ENCODE data around the gene SPAG9.
"Not testable (repeated sequence)": the region's sequence is repeated elsewhere in the genome, so short reads cannot be mapped to it uniquely, and the experiment has no call there.

The SPAG9 gene

GRCh38 chr17:50949989-50950877 lies 170.4 kb downstream of the SPAG9 start:
- DNase-seq, result peak; percentile 69 to 74

DNA sequence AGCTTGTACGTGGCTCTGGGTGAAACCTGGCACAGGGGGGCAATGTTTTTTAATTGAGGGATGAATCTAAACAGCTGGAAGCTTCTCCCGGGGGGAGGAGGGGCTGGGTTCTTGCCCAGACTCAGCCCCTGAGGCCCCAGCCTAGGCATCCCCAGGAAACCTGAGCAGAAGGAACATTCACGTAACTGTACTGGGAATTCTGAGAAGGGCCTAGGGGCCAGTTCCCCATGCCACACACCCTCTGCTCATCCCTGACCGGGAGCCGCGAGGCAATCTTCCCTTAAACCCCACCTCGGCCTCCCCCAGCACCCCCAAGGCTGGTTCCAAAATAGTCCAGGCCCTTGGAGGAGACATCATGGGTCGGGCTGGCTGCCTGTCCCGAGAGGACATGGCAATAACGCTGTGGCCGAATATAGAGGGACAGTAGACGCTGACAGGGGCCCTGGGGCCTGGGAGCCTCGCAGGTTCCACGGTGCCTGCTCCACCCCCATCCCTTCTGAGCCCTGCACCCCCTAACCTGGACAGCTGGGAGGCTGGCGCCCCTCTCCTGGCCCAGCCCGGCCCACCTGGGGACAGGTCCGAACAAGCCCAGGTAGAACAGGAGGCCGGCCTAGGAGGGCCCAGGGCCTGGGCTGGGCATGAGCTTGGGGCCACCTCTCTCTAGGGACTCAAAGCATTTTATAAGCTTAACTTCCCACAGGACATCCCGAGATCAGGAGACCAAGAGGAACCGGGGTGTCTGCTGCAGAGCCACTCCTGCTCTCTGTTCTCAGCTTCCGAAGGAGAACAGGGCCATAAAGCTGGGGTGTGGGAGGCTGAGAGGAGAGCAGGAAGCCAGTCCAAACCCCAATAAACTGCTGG lies 171.3 kb downstream of the SPAG9 start:
- peak; percentile 9 to 15 for DNase-seq

DNA sequence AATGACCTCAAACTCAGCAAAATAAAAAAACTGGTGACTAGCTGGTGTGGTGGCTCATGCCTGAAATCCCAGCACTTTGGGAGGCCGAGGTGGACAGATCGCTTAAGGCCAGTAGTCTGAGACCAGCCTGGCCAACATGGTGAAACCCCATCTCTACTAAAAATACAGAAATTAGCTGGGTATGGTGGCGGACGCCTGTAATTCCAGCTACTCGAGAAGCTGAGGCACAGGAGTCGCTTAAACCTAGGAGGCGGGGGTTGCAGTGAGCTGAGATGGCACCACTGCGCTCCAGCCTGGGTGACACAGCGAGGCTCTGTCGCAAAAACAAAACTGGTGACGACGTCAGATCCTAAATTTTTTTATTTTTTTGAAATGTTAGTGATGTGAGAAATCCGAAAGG lies 172.0 kb downstream of the SPAG9 start:
- peak; percentile 11 to 14 for DNase-seq

- DNase-seq, result no peak
Measured at GRCh38 chr17:50947782-50948543, 172.7 kb downstream of the SPAG9 start.

- no peak for DNase-seq
Measured at GRCh38 chr17:50946891-50947781, 173.5 kb downstream of the SPAG9 start.

DNA sequence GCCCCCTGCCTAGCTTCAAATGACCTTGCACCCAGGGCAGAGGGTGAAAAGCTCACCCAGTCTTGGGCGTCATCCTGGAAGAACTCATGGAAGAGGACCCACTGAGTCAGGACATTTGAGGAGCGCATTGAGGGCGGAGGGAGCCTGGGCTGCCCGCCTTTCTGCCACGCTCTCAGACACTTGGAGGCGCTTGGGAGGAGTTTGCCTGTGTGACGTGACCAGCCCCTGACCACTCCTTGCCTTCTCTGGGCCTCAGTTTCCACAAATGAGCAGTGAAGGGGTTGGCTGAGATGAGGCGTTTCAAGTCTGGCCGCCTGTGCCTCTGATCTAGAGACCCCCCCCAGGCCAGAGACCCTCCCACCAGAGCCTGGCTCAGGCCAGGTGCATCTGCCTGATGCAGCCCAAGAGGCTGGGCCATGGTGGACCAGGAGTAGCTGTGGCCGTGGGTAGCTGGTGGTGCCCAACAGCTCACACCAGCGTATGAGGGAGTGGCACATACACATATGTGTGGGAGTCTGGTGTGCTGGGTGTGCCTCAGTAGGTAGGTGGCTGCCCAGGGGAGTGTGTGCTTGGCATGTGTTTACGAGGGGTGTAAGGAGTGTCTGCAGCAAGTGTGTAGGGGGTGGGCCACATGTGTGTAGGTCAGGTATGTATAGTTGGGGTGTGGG lies 174.3 kb downstream of the SPAG9 start:
- DNase-seq, result no peak

- DNase-seq, result no peak
Measured at GRCh38 chr17:50945779-50946222, 174.9 kb downstream of the SPAG9 start.

- no peak for DNase-seq
Measured at GRCh38 chr17:50944902-50945720, 175.6 kb downstream of the SPAG9 start.

GRCh38 chr17:50944054-50944901 lies 176.4 kb downstream of the SPAG9 start:
- peak; percentile 84 to 86 for DNase-seq

DNA sequence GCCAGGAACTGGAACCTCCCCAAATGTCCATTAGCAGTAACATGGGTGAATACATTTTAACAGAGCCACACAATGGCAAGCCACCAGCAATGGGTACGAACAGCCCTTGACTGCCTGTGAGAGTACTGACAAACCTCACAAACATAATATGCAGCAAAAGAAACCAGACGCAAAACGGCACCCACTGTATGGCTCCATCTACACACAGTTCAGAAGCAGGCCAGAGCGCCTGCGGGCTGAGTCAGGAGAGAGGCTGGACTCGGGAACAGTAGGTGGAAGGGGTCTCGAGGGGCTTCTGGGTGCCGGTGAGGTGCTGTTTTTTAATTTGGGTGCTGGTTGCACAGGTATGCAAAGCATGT lies 177.1 kb downstream of the SPAG9 start:
- peak in 1 of 2 experiments; percentile 48 for DNase-seq

- DNase-seq, result not testable (repeated sequence)
Measured at GRCh38 chr17:50941676-50942048, 179.0 kb downstream of the SPAG9 start.

DNA sequence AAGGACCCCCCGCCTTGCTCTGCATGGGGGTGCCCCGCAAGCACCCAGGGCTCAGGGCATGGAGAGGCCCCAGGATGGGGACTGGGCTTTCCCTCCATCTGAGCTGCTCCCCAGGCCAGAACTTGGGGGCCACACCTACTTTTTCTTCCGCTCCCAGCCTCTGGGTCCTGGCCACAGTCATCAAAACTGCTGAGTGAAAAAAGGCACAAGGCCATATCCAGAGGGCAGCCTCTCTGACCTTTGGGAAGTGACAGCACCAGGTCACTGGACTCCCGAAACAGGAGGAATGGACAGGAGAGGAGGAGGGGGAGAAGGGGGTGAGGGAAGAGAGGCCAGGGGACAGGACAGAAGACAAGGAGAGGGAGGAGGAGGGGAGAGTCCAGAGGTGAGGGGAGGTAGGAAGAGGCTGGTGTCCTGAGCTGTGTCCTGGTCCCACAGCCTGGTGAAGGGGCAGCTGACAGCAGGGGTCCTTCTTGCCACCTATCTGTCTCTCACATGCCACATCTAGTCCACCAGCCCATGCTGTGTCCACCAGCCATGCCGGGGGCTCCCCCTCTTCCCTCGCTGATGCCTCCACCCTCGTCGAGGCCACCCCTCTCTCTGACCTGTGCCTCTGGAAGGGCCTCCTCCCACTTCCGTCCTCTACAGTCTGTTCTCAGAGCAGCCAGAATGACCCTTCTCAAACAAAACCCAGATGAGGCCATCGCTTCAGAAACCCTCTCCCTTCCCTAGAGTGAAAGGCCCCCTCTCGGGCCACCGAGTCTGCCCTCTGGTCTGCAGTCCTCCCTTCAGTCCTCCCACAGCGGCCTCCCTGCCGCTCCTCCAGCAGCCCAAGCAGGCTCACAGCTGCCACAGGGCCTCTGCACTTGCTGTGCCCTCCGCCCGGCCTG lies 180.6 kb downstream of the SPAG9 start:
- no peak for DNase-seq

DNA sequence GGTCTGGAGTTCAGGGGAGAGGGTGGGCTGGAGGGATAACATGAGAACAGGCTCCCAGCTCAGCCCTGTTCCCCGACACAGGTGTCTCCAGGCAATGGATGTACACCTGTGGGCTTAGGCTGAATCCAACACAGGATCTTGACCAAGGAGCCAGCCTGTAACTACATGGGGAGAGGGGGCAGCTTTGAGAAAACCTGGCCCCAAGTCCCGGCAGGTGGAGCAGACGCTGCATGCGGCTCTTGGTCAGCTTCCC lies 181.2 kb downstream of the SPAG9 start:
- DNase-seq, result no peak

- no peak for DNase-seq
Measured at GRCh38 chr17:50938821-50939541, 181.7 kb downstream of the SPAG9 start.

- DNase-seq, result no peak
Measured at GRCh38 chr17:50935996-50936266, 184.7 kb downstream of the SPAG9 start.

DNA sequence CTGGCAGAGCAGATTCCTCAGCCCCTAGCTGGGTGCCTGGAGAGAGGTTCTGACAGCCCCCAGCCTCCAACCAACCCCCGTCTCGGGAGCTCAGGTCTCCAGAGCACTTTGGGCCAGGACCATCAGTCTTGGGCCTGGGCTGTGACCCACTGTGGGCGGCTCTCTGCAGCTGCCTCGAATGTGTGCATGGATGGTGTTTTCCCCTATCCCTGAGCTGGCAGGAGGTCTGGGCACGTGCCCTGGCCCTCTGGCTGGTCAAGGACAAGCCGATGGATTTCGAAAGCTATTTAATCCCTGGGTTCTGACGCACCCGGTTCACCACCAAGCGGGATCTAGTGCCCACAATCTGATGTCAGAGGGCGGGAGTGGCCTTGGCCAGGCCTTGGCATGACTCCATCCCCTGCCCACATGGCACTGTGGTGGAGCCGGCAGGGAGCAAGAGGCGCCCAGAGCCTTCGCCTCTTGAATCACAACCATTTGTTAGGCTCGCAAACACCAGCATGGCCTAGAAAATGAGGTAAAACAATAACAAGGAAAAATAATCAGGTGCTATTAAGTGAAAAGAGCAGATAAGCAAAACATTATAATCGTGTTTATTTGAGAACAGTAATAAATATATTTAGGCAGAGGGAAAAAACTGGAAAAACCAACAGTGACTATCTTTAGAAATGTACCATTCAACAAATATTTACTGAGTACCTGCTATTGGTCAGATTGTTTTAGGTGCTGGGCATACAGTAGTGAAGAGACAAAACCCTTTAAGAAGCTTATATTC lies 185.3 kb downstream of the SPAG9 start:
- DNase-seq, result no peak

DNA sequence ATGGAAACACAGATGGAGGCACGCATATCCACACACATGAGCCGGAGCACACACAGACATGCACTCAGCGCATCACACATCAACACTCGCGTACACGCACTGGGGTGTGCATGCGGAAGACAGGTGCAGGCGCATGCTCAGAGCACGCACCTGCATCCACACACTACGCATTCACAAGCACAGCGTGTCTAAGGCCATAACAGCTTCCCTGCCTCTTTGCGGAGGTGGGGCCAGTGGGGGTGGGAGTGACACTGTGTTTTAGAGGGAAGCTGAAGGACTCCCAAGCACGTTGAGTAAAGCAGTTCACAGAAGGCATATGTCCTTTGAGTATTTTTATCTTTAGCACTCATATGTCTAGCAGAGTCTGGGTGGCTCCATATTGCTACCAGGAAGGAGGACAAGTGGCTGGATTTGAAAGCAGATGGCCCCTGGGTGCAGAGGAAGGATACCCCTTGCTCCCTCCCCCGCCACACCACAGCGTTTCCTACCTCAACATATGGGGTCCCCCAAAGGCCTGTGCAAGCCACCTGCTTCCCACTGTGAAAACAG lies 185.9 kb downstream of the SPAG9 start:
- DNase-seq, result no peak

All from activated T-cell treated with anti-CD3 and anti-CD28 coated beads, Interleukin-2, amount 50 U/mL, for 48 hours (primary cell).